ENCODE data around the gene STAG1. TPM values are rescaled to one million over a fixed set of nuclear protein-coding genes. Genes with fewer than 3 reads are reported as not detected.
"Not testable (repeated sequence)": the region's sequence is repeated elsewhere in the genome, so short reads cannot be mapped to it uniquely, and the experiment has no call there.

STAG1 gene
- polyA plus RNA-seq, 1 donor from 2014 or later: 30.8 TPM

- Histone ChIP-seq H3K27ac (ENCODE audit: low read length) (no peak overlapping the region), H3K79me2 (replicated peaks; ENCODE audit: insufficient read depth, low read length) (no peaks in the 10 kb centered on the region), H3F3A (ENCODE audit: insufficient read depth, low read length, poor library complexity, severe bottlenecking) (no peaks in the 10 kb centered on the region), H3K9me3 (ENCODE audit: low read length) (no peaks in the 10 kb centered on the region), H2AFZ (ENCODE audit: low read depth, low read length) (no peak overlapping the region), H4K20me1 (ENCODE audit: insufficient read depth) (no peaks in the 10 kb centered on the region), H3K4me3 (ENCODE audit: low read length) (no peak overlapping the region), H3K9ac (ENCODE audit: low read length) (no peak overlapping the region), H3K9me2 (ENCODE audit: insufficient read depth, low read length) (no peaks in the 10 kb centered on the region), H3K27me3 (ENCODE audit: insufficient read depth, low read depth, low read length) (no peaks in the 10 kb centered on the region), H3K36me3 (ENCODE audit: insufficient read depth, low read length) (no peaks in the 10 kb centered on the region), H3K4me2 (ENCODE audit: low read length) (no peak overlapping the region)
- no peak for TF ChIP-seq RAD21 (conservative IDR thresholded peaks at IDR 0.05)
Observed at GRCh38 chr3:136624371-136624770, 127.8 kb downstream of the STAG1 start.

- Histone ChIP-seq H3K9ac (ENCODE audit: low read length) (no peak overlapping the region), H2AFZ (ENCODE audit: low read depth, low read length) (no peak overlapping the region), H3K9me3 (ENCODE audit: low read length) (no peaks in the 10 kb centered on the region), H3K4me3 (ENCODE audit: low read length) (no peak overlapping the region), H4K20me1 (ENCODE audit: insufficient read depth) (no peaks in the 10 kb centered on the region), H3K4me2 (ENCODE audit: low read length) (no peak overlapping the region), H3K27me3 (ENCODE audit: insufficient read depth, low read depth, low read length) (no peaks in the 10 kb centered on the region), H3K36me3 (ENCODE audit: insufficient read depth, low read length) (no peaks in the 10 kb centered on the region), H3K27ac (ENCODE audit: low read length) (no peak overlapping the region), H3F3A (ENCODE audit: insufficient read depth, low read length, poor library complexity, severe bottlenecking) (no peaks in the 10 kb centered on the region), H3K9me2 (ENCODE audit: insufficient read depth, low read length) (no peaks in the 10 kb centered on the region), H3K79me2 (replicated peaks; ENCODE audit: insufficient read depth, low read length) (no peaks in the 10 kb centered on the region)
- TF ChIP-seq REST (IDR thresholded peaks at IDR 0.05; ENCODE audit: borderline replicate concordance) (no peak), EP300 (conservative IDR thresholded peaks at IDR 0.05; ENCODE audit: poor library complexity, severe bottlenecking) (no peak), SMC3 (conservative IDR thresholded peaks at IDR 0.05; ENCODE audit: poor library complexity) (no peak), POLR2AphosphoS5 (IDR thresholded peaks at IDR 0.05) (no peak), RAD21 (conservative IDR thresholded peaks at IDR 0.05) (no peak), EZH2 (IDR thresholded peaks at IDR 0.05; ENCODE audit: borderline replicate concordance, insufficient read depth, low read length, poor library complexity, severe bottlenecking) (no peak), MXI1 (conservative IDR thresholded peaks at IDR 0.05; ENCODE audit: poor library complexity, severe bottlenecking) (no peak), TAF1 (IDR thresholded peaks at IDR 0.05; ENCODE audit: low read depth) (no peak), CTCF (IDR thresholded peaks at IDR 0.05; ENCODE audit: poor library complexity, severe bottlenecking) (no peak)
Observed at GRCh38 chr3:136621628-136622027, 130.6 kb downstream of the STAG1 start.

- TF ChIP-seq SMC3 (conservative IDR thresholded peaks at IDR 0.05; ENCODE audit: poor library complexity) (no peak), POLR2AphosphoS5 (IDR thresholded peaks at IDR 0.05) (no peak), EP300 (conservative IDR thresholded peaks at IDR 0.05; ENCODE audit: poor library complexity, severe bottlenecking) (no peak), RAD21 (conservative IDR thresholded peaks at IDR 0.05) (no peak)
- H3K4me3 ChIP-seq (ENCODE audit: low read length): no peak overlapping the region
- no peak overlapping the region for H2AFZ ChIP-seq (ENCODE audit: low read depth, low read length)
- H3K79me2 ChIP-seq (replicated peaks; ENCODE audit: insufficient read depth, low read length): no peaks in the 10 kb centered on the region
- no peaks in the 10 kb centered on the region for H4K20me1 ChIP-seq (ENCODE audit: insufficient read depth)
- no peak overlapping the region for H3K9ac ChIP-seq (ENCODE audit: low read length)
- H3K9me2 ChIP-seq (ENCODE audit: insufficient read depth, low read length): no peaks in the 10 kb centered on the region
- no peak overlapping the region for H3K27ac ChIP-seq (ENCODE audit: low read length)
- no peaks in the 10 kb centered on the region for H3K27me3 ChIP-seq (ENCODE audit: insufficient read depth, low read depth, low read length)
- H3K9me3 ChIP-seq (ENCODE audit: low read length): no peaks in the 10 kb centered on the region
- H3K36me3 ChIP-seq (ENCODE audit: insufficient read depth, low read length): no peaks in the 10 kb centered on the region
- H3F3A ChIP-seq (ENCODE audit: insufficient read depth, low read length, poor library complexity, severe bottlenecking): no peaks in the 10 kb centered on the region
- no peak overlapping the region for H3K4me2 ChIP-seq (ENCODE audit: low read length)
Observed at GRCh38 chr3:136620436-136620835, 131.7 kb downstream of the STAG1 start.

- H3K4me2 ChIP-seq (ENCODE audit: low read length); H3K9me2 ChIP-seq (ENCODE audit: insufficient read depth, low read length); H3K79me2 ChIP-seq (replicated peaks; ENCODE audit: insufficient read depth, low read length); H3F3A ChIP-seq (ENCODE audit: insufficient read depth, low read length, poor library complexity, severe bottlenecking); H3K27ac ChIP-seq (ENCODE audit: low read length); H3K27me3 ChIP-seq (ENCODE audit: insufficient read depth, low read depth, low read length); H3K36me3 ChIP-seq (ENCODE audit: insufficient read depth, low read length); H3K4me3 ChIP-seq (ENCODE audit: low read length); H2AFZ ChIP-seq (ENCODE audit: low read depth, low read length); H3K9me3 ChIP-seq (ENCODE audit: low read length); H4K20me1 ChIP-seq (ENCODE audit: insufficient read depth); H3K9ac ChIP-seq (ENCODE audit: low read length): not testable (repeated sequence)
Observed at GRCh38 chr3:136617969-136618525, 134.1 kb downstream of the STAG1 start.

Data from neural cell (in vitro differentiated cells).